ENCODE results near the gene MAD2L2. TPM values are rescaled to one million over a fixed set of nuclear protein-coding genes. Genes with fewer than 3 reads are reported as not detected.
A peak's percentile ranks its signal among the peaks of the same experiment; 100 is the strongest.

The MAD2L2 gene
- total RNA-seq, 1 donor from 2014 or later: 34.9 TPM

DNA sequence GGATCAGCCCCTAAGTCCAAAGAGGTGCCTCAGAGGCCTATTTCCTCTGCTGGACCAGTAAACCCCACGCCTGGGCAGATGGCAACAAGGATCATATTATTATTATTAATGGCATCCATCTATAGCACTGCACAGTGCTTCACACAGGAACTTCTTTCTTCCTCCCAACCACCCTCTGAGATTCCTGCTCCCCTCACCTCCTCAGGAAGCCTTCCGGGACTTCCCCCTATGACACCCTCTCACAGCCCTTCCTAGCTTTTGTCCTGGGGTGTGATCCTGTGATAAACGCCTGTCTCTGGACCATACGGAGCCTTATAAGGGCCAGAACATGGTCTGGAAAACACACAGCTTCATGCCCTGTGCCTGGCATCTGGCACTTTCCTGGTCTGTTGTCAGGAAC, 29.9 kb downstream of the MAD2L2 start:
- ChIA-PET CTCF (interaction anchor here (0.9 to 7.3 kb wide), 9 partner anchors 9 to 613 kb away, joined by 3 to 74 read pairs (median 4); partner anchors contain the start of gene FBXO6), POLR2A (interaction anchor here (1.3 to 3.3 kb wide), 6 partner anchors 14 to 259 kb away, joined by 3 to 36 read pairs (median 10); partner anchors contain the start of genes AGTRAP, FBXO6 and MAD2L2)
- H3K9me3 Mint-ChIP-seq: no peaks in the 10 kb centered on the region
- no peak for DNase-seq
- intact Hi-C loops (cut with micrococcal nuclease): loop anchor here (5.0 kb wide), 2 partner anchors 156 to 256 kb away; partner anchors contain the start of genes CLCN6 and MTHFR
- H3K36me3 Mint-ChIP-seq (ENCODE audit: low read depth): no peaks in the 10 kb centered on the region
- no peak for ATAC-seq (ENCODE audit: low read depth)
- H3K27me3 Mint-ChIP-seq: no peaks in the 10 kb centered on the region
- TF ChIP-seq, protein P1, sequence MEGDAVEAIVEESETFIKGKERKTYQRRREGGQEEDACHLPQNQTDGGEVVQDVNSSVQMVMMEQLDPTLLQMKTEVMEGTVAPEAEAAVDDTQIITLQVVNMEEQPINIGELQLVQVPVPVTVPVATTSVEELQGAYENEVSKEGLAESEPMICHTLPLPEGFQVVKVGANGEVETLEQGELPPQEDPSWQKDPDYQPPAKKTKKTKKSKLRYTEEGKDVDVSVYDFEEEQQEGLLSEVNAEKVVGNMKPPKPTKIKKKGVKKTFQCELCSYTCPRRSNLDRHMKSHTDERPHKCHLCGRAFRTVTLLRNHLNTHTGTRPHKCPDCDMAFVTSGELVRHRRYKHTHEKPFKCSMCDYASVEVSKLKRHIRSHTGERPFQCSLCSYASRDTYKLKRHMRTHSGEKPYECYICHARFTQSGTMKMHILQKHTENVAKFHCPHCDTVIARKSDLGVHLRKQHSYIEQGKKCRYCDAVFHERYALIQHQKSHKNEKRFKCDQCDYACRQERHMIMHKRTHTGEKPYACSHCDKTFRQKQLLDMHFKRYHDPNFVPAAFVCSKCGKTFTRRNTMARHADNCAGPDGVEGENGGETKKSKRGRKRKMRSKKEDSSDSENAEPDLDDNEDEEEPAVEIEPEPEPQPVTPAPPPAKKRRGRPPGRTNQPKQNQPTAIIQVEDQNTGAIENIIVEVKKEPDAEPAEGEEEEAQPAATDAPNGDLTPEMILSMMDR (IDR thresholded peaks at IDR 0.05): no peak
- peak overlapping the region; percentile 8 for H3K27ac Mint-ChIP-seq
- peaks cover 32% of the 10 kb centered on the region for H3K4me1 Mint-ChIP-seq
- peak overlapping the region; percentile 69 for H3K4me3 Mint-ChIP-seq

GRCh38 chr1:11650331-11650991, 30.5 kb downstream of the MAD2L2 start:
- no peaks in the 10 kb centered on the region for H3K27me3 Mint-ChIP-seq
- H3K27ac Mint-ChIP-seq: peak overlapping the region; percentile 8

GRCh38 chr1:11649624-11650330, 31.2 kb downstream of the MAD2L2 start:
- peaks cover 23% of the 10 kb centered on the region for H3K4me1 Mint-ChIP-seq

More at GRCh38 chr1:11650331-11650991, 30.5 kb downstream of the MAD2L2 start:
- ChIA-PET POLR2A (interaction anchor here (0.7 to 3.3 kb wide), 8 partner anchors 14 to 388 kb away, joined by 3 to 36 read pairs (median 6); partner anchors contain the start of genes AGTRAP, FBXO6, MAD2L2 and MTOR), CTCF (interaction anchor here (0.9 to 7.3 kb wide), 10 partner anchors 9 to 613 kb away, joined by 3 to 74 read pairs (median 4); partner anchors contain the start of gene FBXO6)
- H3K4me1 Mint-ChIP-seq: peaks cover 26% of the 10 kb centered on the region
- TF ChIP-seq, protein P1 (IDR thresholded peaks at IDR 0.05): no peak
- H3K4me3 Mint-ChIP-seq: peak overlapping the region; percentile 69
- intact Hi-C loops (cut with micrococcal nuclease): loop anchor here (1.0 to 5.0 kb wide), 4 partner anchors 69 to 257 kb away; partner anchors contain the start of genes CLCN6 and MTHFR
- no peaks in the 10 kb centered on the region for H3K9me3 Mint-ChIP-seq
- H3K36me3 Mint-ChIP-seq (ENCODE audit: low read depth): no peaks in the 10 kb centered on the region
- DNase-seq (peak; percentile 71), ATAC-seq (ENCODE audit: low read depth) (peak; percentile 60)

DNA sequence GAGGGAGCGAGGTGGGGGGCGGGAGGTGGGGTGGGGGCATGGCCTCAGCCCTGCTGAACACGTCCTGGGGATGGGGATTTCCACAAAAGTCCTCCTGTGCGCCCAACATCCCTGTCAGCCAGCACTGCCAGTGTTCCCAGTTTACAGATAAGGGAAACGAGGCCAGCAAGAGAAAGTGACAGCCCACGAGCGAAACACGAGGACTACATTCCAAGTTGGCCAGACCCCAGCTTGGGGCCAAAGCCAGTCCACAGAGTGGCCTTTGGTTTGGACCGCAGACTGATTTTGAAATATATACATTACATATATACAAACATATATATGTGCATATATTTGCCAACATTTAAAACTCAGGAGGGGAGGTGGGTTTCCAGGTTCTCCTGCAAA, 31.7 kb downstream of the MAD2L2 start:
- H3K9me3 Mint-ChIP-seq: no peaks in the 10 kb centered on the region
- no peak overlapping the region for H3K27ac Mint-ChIP-seq
- peak overlapping the region; percentile 32 for H3K4me3 Mint-ChIP-seq
- POLR2A ChIA-PET: interaction anchor here (1.4 to 3.3 kb wide), 5 partner anchors 15 to 387 kb away, joined by 4 to 36 read pairs (median 15); partner anchors contain the start of genes FBXO6 and MTOR
- CTCF ChIA-PET: interaction anchor here (0.6 to 7.3 kb wide), 6 partner anchors 15 to 611 kb away, joined by 3 to 74 read pairs (median 8); partner anchors contain the start of gene FBXO6
- peaks cover 23% of the 10 kb centered on the region for H3K4me1 Mint-ChIP-seq
- DNase-seq: no peak
- H3K27me3 Mint-ChIP-seq: no peaks in the 10 kb centered on the region
- H3K36me3 Mint-ChIP-seq (ENCODE audit: low read depth): no peaks in the 10 kb centered on the region
- no peak for ATAC-seq (ENCODE audit: low read depth)
- TF ChIP-seq, protein P1 (IDR thresholded peaks at IDR 0.05): no peak
- intact Hi-C loops (cut with micrococcal nuclease): no loop called here

More at GRCh38 chr1:11649624-11650330, 31.2 kb downstream of the MAD2L2 start:
- H3K9me3 Mint-ChIP-seq: no peaks in the 10 kb centered on the region
- CTCF ChIA-PET: interaction anchor here (0.6 to 7.3 kb wide), 8 partner anchors 11 to 612 kb away, joined by 3 to 74 read pairs (median 4); partner anchors contain the start of gene FBXO6
- no peak for ATAC-seq (ENCODE audit: low read depth)
- H3K27ac Mint-ChIP-seq: no peak overlapping the region
- POLR2A ChIA-PET: interaction anchor here (0.7 to 3.3 kb wide), 8 partner anchors 15 to 388 kb away, joined by 3 to 36 read pairs (median 6); partner anchors contain the start of genes AGTRAP, FBXO6, MAD2L2 and MTOR
- DNase-seq: no peak
- H3K36me3 Mint-ChIP-seq (ENCODE audit: low read depth): no peaks in the 10 kb centered on the region
- intact Hi-C loops (cut with micrococcal nuclease): loop anchor here (1.0 to 5.0 kb wide), 4 partner anchors 70 to 258 kb away; partner anchors contain the start of genes CLCN6 and MTHFR
- H3K27me3 Mint-ChIP-seq: no peaks in the 10 kb centered on the region
- TF ChIP-seq, protein P1 (IDR thresholded peaks at IDR 0.05): no peak
- H3K4me3 Mint-ChIP-seq: peak overlapping the region; percentile 32

All from activated B cell treated with CpG ODN at 0.5 μM for 24 hours (primary cell).